ENCODE data around the gene CAMP. TPM values are rescaled to one million over a fixed set of nuclear protein-coding genes. Genes with fewer than 3 reads are reported as not detected.

Gene CAMP
- total RNA-seq, 2 experiments from 2014 or later = not detected

GRCh38 chr3:48220746-48221145 lies 2.5 kb upstream of the CAMP start:
- H3K36me3 ChIP-seq (ENCODE audit: insufficient read depth, low read length) = no peaks in the 10 kb centered on the region
- H3K9me3 ChIP-seq (ENCODE audit: control insufficient read depth in 1 of 2, insufficient read depth in 1 of 2, low read length in 2 of 2) = no peaks in the 10 kb centered on the region
- H3K4me1 ChIP-seq (ENCODE audit: insufficient read depth, low read length) = no peaks in the 10 kb centered on the region

GRCh38 chr3:48225587-48225986 lies 2.3 kb downstream of the CAMP start:
- ATAC-seq (ENCODE audit: poor library complexity) (no peak), DNase-seq (no peak)
- TF ChIP-seq CTCF (IDR thresholded peaks at IDR 0.05) = no peak
- ChIA-PET POLR2A (no interaction called here), CTCF (no interaction called here)
- H3K36me3 ChIP-seq (ENCODE audit: insufficient read depth, low read length) = no peaks in the 10 kb centered on the region
- Mint-ChIP-seq H3K4me1 (ENCODE audit: low read depth) (peaks cover 6% of the 10 kb centered on the region), H3K27ac (no peak overlapping the region), H3K4me3 (no peak overlapping the region), H3K27me3 (peaks cover 7% of the 10 kb centered on the region), H3K36me3 (ENCODE audit: low read depth) (no peaks in the 10 kb centered on the region), H3K9me3 (no peaks in the 10 kb centered on the region)
- H3K27me3 ChIP-seq (ENCODE audit: control insufficient read depth in 1 of 2, insufficient read depth in 2 of 2, low read length in 2 of 2) = no peaks in the 10 kb centered on the region
- no peak overlapping the region for H3K4me3 ChIP-seq (ENCODE audit: low read length)
- no peak overlapping the region for H3K27ac ChIP-seq (ENCODE audit: low read depth in 1 of 2, low read length in 2 of 2)
- no peaks in the 10 kb centered on the region for H3K4me1 ChIP-seq (ENCODE audit: insufficient read depth, low read length)
- intact Hi-C loops (cut with DNase I, micrococcal nuclease) = no loop called here
- no peaks in the 10 kb centered on the region for H3K9me3 ChIP-seq (ENCODE audit: control insufficient read depth in 1 of 2, insufficient read depth in 1 of 2, low read length in 2 of 2)

More at GRCh38 chr3:48220746-48221145, 2.5 kb upstream of the CAMP start:
- Mint-ChIP-seq H3K27me3 (no peaks in the 10 kb centered on the region), H3K27ac (no peak overlapping the region), H3K9me3 (no peaks in the 10 kb centered on the region), H3K4me1 (ENCODE audit: low read depth) (no peaks in the 10 kb centered on the region), H3K4me3 (no peak overlapping the region), H3K36me3 (ENCODE audit: low read depth) (no peaks in the 10 kb centered on the region)
- Histone ChIP-seq H3K27me3 (ENCODE audit: control insufficient read depth in 1 of 2, insufficient read depth in 2 of 2, low read length in 2 of 2) (no peaks in the 10 kb centered on the region), H3K4me3 (ENCODE audit: low read length) (no peak overlapping the region), H3K27ac (ENCODE audit: low read depth in 1 of 2, low read length in 2 of 2) (no peak overlapping the region)
- ChIA-PET POLR2A (no interaction called here), CTCF (no interaction called here)
- DNase-seq (no peak), ATAC-seq (ENCODE audit: poor library complexity) (no peak)
- intact Hi-C loops (cut with DNase I, micrococcal nuclease) = no loop called here
- no peak for TF ChIP-seq CTCF (IDR thresholded peaks at IDR 0.05)

GRCh38 chr3:48226939-48227338 lies 3.6 kb downstream of the CAMP start:
- Histone ChIP-seq H3K36me3 (ENCODE audit: insufficient read depth, low read length) (no peaks in the 10 kb centered on the region), H3K27me3 (ENCODE audit: control insufficient read depth in 1 of 2, insufficient read depth in 2 of 2, low read length in 2 of 2) (no peaks in the 10 kb centered on the region), H3K4me1 (ENCODE audit: insufficient read depth, low read length) (no peaks in the 10 kb centered on the region), H3K27ac (ENCODE audit: low read depth in 1 of 2, low read length in 2 of 2) (no peak overlapping the region), H3K4me3 (ENCODE audit: low read length) (no peak overlapping the region), H3K9me3 (ENCODE audit: control insufficient read depth in 1 of 2, insufficient read depth in 1 of 2, low read length in 2 of 2) (no peaks in the 10 kb centered on the region)
- POLR2A ChIA-PET = no interaction called here
- DNase-seq (no peak), ATAC-seq (ENCODE audit: poor library complexity) (no peak)
- H3K4me3 Mint-ChIP-seq = no peak overlapping the region
- TF ChIP-seq CTCF (IDR thresholded peaks at IDR 0.05) = no peak
- H3K9me3 Mint-ChIP-seq = no peaks in the 10 kb centered on the region
- peaks cover 6% of the 10 kb centered on the region for H3K4me1 Mint-ChIP-seq (ENCODE audit: low read depth)
- H3K27me3 Mint-ChIP-seq = peaks cover 7% of the 10 kb centered on the region
- H3K27ac Mint-ChIP-seq = no peak overlapping the region
- CTCF ChIA-PET = no interaction called here
- intact Hi-C loops (cut with DNase I, micrococcal nuclease) = no loop called here
- no peaks in the 10 kb centered on the region for H3K36me3 Mint-ChIP-seq (ENCODE audit: low read depth)
